Measurements from ENCODE around the gene BRME1.

- TF ChIP-seq POLR2A (IDR thresholded peaks at IDR 0.05), result no peak
- TF ChIP-seq CTCF (IDR thresholded peaks at IDR 0.05), result peak in 1 of 3 experiments; percentile 30
Measured at GRCh38 chr19:13847407-13848339, 58.2 kb downstream of the BRME1 start.

Data from testis (tissue), 2 donors.